PC-3 (cell line): ENCODE measurements around the gene CAD. TPM values are rescaled to one million over a fixed set of nuclear protein-coding genes. Genes with fewer than 3 reads are reported as not detected.

Experiments
- ATAC-seq: fragments of 200-7000 bp; cut with Tn5 transposase; 2 replicates; pipeline ENCODE4 v1.9.1; 2020; ENCODE audit warnings: mild to moderate bottlenecking, moderate library complexity
- BruUV-seq: library from RNA; stranded (reverse); fragments of 400-500 nt; replicated peaks from 2 replicates; lab custom pipeline; 2021; lab: Mats Ljungman, UMichigan
- CTCF ChIA-PET: fragments of 300-600 bp; sonication (Branson Sonifier 250); formaldehyde crosslinking; loops from one replicate; lab custom pipeline; 2022; ENCODE audit warnings: antibody characterized with exemption; lab: Charles Lee
- POLR2A ChIA-PET: fragments of 300-600 bp; sonication (Branson Sonifier 250); formaldehyde crosslinking; loops from one replicate; lab custom pipeline; 2022; ENCODE audit warnings: antibody characterized with exemption; ENCODE audit not compliant: unreplicated experiment; lab: Charles Lee
- DNase-seq: peaks from one replicate; pipeline ENCODE4 v3.0.0-alpha.2; 2015
- H2AFZ ChIP-seq: fragments of 300-600 bp; sonication (generic); 2 replicates; pipeline ENCODE4 v1.6.0; 2016; ENCODE audit warnings: antibody characterized with exemption, low read length
- H3F3A ChIP-seq: fragments of 300-600 bp; sonication (generic); one replicate; pipeline ENCODE4 v1.6.0; 2017; ENCODE audit warnings: antibody characterized with exemption, low read length, control low read depth, mild to moderate bottlenecking; ENCODE audit not compliant: unreplicated experiment
- H3K27ac ChIP-seq: fragments of 300-600 bp; sonication (generic); 2 replicates; pipeline ENCODE4 v1.5.1; 2016; ENCODE audit warnings: mild to moderate bottlenecking, low read length
- H3K27me3 ChIP-seq: fragments of 300-600 bp; sonication (generic); 2 replicates; pipeline ENCODE4 v1.6.1; 2016; ENCODE audit warnings: low read length, mixed read lengths
- H3K36me3 ChIP-seq: fragments of 300-600 bp; sonication (generic); 2 replicates; pipeline ENCODE4 v1.6.1; 2016; ENCODE audit warnings: low read depth, mixed run types, low read length, mixed read lengths
- H3K4me1 ChIP-seq: fragments of 300-600 bp; sonication (generic); 2 replicates; pipeline ENCODE4 v1.5.1; 2016; ENCODE audit warnings: low read length; ENCODE audit not compliant: insufficient read depth
- H3K4me2 ChIP-seq: fragments of 300-600 bp; sonication (generic); 2 replicates; pipeline ENCODE4 v1.6.0; 2016; ENCODE audit warnings: low read length
- H3K4me3 ChIP-seq: fragments of 300-600 bp; sonication (generic); 2 replicates; pipeline ENCODE4 v1.5.1; 2016; ENCODE audit warnings: mild to moderate bottlenecking, low read length, mixed read lengths
- H3K79me2 ChIP-seq: fragments of 300-600 bp; sonication (generic); 2 replicates; pipeline ENCODE4 v1.6.1; 2017; ENCODE audit warnings: low read length, mixed read lengths
- H3K9ac ChIP-seq: fragments of 300-600 bp; sonication (generic); 2 replicates; pipeline ENCODE4 v1.6.0; 2016; ENCODE audit warnings: mild to moderate bottlenecking, low read length
- H3K9me2 ChIP-seq: fragments of 300-600 bp; sonication (generic); replicated peaks from 2 replicates; pipeline ENCODE4 v1.6.1; 2016; ENCODE audit warnings: mixed run types, low read length, mixed read lengths
- H3K9me3 ChIP-seq: fragments of 300-600 bp; sonication (generic); 2 replicates; pipeline ENCODE4 v1.6.1; 2016; ENCODE audit warnings: low read length, mixed read lengths
- H4K20me1 ChIP-seq: fragments of 300-600 bp; sonication (generic); 2 replicates; pipeline ENCODE4 v1.6.1; 2016; ENCODE audit warnings: low read length, mixed read lengths
- EZH2 ChIP-seq: fragments of 300-600 bp; sonication (generic); IDR thresholded peaks from one replicate; pipeline ENCODE4 v1.6.1; 2017; ENCODE audit warnings: antibody characterized with exemption, mild to moderate bottlenecking, low read length; ENCODE audit not compliant: unreplicated experiment
- EZH2phosphoT487 ChIP-seq: fragments of 300-600 bp; sonication (generic); IDR thresholded peaks from 2 replicates; pipeline ENCODE4 v1.6.1; 2018; ENCODE audit warnings: mild to moderate bottlenecking, antibody characterized with exemption, low read length, borderline replicate concordance
- intact Hi-C: fragments of 100-400 bp; cut with micrococcal nuclease; formaldehyde crosslinking; loops from 2 replicates; pipeline ENCODE4 v1.9.0; 2023
- total RNA-seq: library from RNA; depleted of rRNA; stranded (reverse); fragments of >200 nt; gene quantifications from 2 replicates; pipeline ENCODE4 v1.2.3, GENCODE V29; 2014
- TF ChIP-seq, protein P1 (sequence below): fragments of 300-600 bp; sonication (generic); conservative IDR thresholded peaks from 2 replicates; pipeline ENCODE4 v1.5.1; 2017; ENCODE audit warnings: antibody characterized with exemption, low read depth, mild to moderate bottlenecking, low read length

The CAD gene
- total RNA-seq, 1 experiment from 2014 or later, result 85.9 TPM

- BruUV-seq, result no TSS peak
- CTCF ChIA-PET, result no interaction called here
Measured at GRCh38 chr2:27227501-27227900, 10.3 kb downstream of the CAD start.

GRCh38 chr2:27231921-27232320 lies 14.8 kb downstream of the CAD start:
- H3F3A ChIP-seq, result no peaks in the 10 kb centered on the region
- ChIA-PET CTCF (no interaction called here), POLR2A (no interaction called here)
- H3K9me2 ChIP-seq, result no peaks in the 10 kb centered on the region
- no peak overlapping the region for H3K4me2 ChIP-seq
- H2AFZ ChIP-seq, result no peak overlapping the region
- H4K20me1 ChIP-seq, result 0 out of 2 replicates have a peak, but pooled peaks cover 3% of the 10 kb centered on the region
- TF ChIP-seq, protein P1, sequence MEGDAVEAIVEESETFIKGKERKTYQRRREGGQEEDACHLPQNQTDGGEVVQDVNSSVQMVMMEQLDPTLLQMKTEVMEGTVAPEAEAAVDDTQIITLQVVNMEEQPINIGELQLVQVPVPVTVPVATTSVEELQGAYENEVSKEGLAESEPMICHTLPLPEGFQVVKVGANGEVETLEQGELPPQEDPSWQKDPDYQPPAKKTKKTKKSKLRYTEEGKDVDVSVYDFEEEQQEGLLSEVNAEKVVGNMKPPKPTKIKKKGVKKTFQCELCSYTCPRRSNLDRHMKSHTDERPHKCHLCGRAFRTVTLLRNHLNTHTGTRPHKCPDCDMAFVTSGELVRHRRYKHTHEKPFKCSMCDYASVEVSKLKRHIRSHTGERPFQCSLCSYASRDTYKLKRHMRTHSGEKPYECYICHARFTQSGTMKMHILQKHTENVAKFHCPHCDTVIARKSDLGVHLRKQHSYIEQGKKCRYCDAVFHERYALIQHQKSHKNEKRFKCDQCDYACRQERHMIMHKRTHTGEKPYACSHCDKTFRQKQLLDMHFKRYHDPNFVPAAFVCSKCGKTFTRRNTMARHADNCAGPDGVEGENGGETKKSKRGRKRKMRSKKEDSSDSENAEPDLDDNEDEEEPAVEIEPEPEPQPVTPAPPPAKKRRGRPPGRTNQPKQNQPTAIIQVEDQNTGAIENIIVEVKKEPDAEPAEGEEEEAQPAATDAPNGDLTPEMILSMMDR, result no peak
- TF ChIP-seq EZH2 (no peak), EZH2phosphoT487 (no peak)
- no peak overlapping the region for H3K27ac ChIP-seq
- H3K36me3 ChIP-seq, result peaks cover 76% of the 10 kb centered on the region
- BruUV-seq, result no TSS peak
- no peaks in the 10 kb centered on the region for H3K4me1 ChIP-seq
- no peak overlapping the region for H3K4me3 ChIP-seq
- H3K9me3 ChIP-seq, result no peaks in the 10 kb centered on the region
- DNase-seq, result no peak
- no peaks in the 10 kb centered on the region for H3K27me3 ChIP-seq
- no peak for ATAC-seq
- no peak overlapping the region for H3K9ac ChIP-seq
- intact Hi-C loops, result no loop called here
- H3K79me2 ChIP-seq, result no peaks in the 10 kb centered on the region

More at GRCh38 chr2:27227501-27227900, 10.3 kb downstream of the CAD start:
- Histone ChIP-seq H3K79me2 (no peaks in the 10 kb centered on the region), H3K4me3 (no peak overlapping the region), H3K4me2 (no peak overlapping the region), H3K4me1 (no peaks in the 10 kb centered on the region), H2AFZ (no peak overlapping the region), H3F3A (no peaks in the 10 kb centered on the region), H3K36me3 (peaks cover 71% of the 10 kb centered on the region), H3K9me3 (no peaks in the 10 kb centered on the region), H4K20me1 (0 out of 2 replicates have a peak, but pooled peaks cover 3% of the 10 kb centered on the region), H3K9me2 (no peaks in the 10 kb centered on the region), H3K27ac (no peak overlapping the region), H3K27me3 (no peaks in the 10 kb centered on the region), H3K9ac (no peak overlapping the region)
- POLR2A ChIA-PET, result no interaction called here
- no peak for TF ChIP-seq EZH2
- TF ChIP-seq, protein P1, result no peak
- TF ChIP-seq EZH2phosphoT487, result no peak
- DNase-seq, result no peak
- intact Hi-C loops, result no loop called here
- no peak for ATAC-seq

GRCh38 chr2:27233341-27233740 lies 16.2 kb downstream of the CAD start:
- POLR2A ChIA-PET, result no interaction called here
- Histone ChIP-seq H3K36me3 (peaks cover 75% of the 10 kb centered on the region), H3K27me3 (no peaks in the 10 kb centered on the region), H3K4me2 (no peak overlapping the region), H3K79me2 (no peaks in the 10 kb centered on the region), H3K4me3 (no peak overlapping the region), H3K27ac (no peak overlapping the region), H3K4me1 (no peaks in the 10 kb centered on the region), H3K9me2 (no peaks in the 10 kb centered on the region), H3K9me3 (no peaks in the 10 kb centered on the region), H2AFZ (no peak overlapping the region), H4K20me1 (no peaks in the 10 kb centered on the region), H3K9ac (no peak overlapping the region), H3F3A (no peaks in the 10 kb centered on the region)
- DNase-seq (no peak), ATAC-seq (no peak)
- intact Hi-C loops, result no loop called here
- TSS peak; percentile 23 for BruUV-seq
- CTCF ChIA-PET, result no interaction called here
- no peak for TF ChIP-seq EZH2
- TF ChIP-seq EZH2phosphoT487, result no peak
- TF ChIP-seq, protein P1, result no peak
